ENCODE measurements around the gene GRK7.

GRK7 gene

DNA sequence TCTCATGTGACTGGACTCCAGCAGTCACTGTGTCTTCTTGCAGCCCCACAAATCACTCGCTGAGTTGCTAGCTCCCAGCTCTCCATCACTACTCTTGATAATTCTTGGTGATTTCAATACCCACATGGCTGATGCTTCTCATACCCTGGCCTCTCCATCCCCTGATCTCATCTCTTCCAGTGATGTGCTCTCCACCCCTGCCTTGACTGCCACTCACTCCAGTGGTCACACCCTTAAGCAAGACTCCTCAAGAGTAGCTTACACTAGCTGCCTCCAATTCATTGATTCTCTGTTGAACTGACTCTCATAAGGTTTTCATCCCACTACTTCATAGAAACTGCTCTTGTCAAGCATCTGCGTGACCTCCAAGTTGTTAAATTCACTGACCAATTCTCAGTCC is 837 bp downstream of the GRK7 start:
- Histone ChIP-seq H3K27me3 (ENCODE audit: insufficient read depth, low read depth, severe bottlenecking) (no peaks in the 10 kb centered on the region), H3K9me3 (ENCODE audit: severe bottlenecking) (no peaks in the 10 kb centered on the region), H3K27ac (no peak overlapping the region), H3K4me3 (ENCODE audit: low read depth, low read length) (no peak overlapping the region), H3K36me3 (no peaks in the 10 kb centered on the region)
- TF ChIP-seq, protein P1, sequence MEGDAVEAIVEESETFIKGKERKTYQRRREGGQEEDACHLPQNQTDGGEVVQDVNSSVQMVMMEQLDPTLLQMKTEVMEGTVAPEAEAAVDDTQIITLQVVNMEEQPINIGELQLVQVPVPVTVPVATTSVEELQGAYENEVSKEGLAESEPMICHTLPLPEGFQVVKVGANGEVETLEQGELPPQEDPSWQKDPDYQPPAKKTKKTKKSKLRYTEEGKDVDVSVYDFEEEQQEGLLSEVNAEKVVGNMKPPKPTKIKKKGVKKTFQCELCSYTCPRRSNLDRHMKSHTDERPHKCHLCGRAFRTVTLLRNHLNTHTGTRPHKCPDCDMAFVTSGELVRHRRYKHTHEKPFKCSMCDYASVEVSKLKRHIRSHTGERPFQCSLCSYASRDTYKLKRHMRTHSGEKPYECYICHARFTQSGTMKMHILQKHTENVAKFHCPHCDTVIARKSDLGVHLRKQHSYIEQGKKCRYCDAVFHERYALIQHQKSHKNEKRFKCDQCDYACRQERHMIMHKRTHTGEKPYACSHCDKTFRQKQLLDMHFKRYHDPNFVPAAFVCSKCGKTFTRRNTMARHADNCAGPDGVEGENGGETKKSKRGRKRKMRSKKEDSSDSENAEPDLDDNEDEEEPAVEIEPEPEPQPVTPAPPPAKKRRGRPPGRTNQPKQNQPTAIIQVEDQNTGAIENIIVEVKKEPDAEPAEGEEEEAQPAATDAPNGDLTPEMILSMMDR (IDR thresholded peaks at IDR 0.05; ENCODE audit: low read depth, low read length): no peak
- no peak for DNase-seq

DNA sequence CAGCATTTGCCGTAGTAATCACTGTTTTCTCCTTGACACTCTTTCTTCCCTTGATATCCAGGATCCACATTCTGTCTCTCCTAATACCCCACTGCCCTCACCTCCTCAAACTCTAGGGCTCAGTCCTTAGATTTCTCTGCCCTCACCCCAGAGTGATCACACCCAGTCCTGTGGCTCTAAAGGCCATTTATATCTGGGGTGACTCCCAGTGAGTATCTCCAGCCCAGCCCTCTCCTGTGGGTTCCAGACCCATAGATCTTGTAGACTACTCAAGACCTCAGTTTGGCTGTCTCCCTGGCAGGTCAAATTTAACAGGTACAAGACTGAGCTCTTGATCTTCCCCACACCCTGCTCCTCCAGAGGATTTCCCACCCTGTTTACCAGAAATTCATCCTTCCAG is 1.3 kb downstream of the GRK7 start:
- Histone ChIP-seq H3K27me3 (ENCODE audit: insufficient read depth, low read depth, severe bottlenecking) (no peaks in the 10 kb centered on the region), H3K27ac (no peak overlapping the region), H3K36me3 (no peaks in the 10 kb centered on the region), H3K9me3 (ENCODE audit: severe bottlenecking) (no peaks in the 10 kb centered on the region), H3K4me3 (ENCODE audit: low read depth, low read length) (no peak overlapping the region)
- no peak for DNase-seq
- TF ChIP-seq, protein P1 (IDR thresholded peaks at IDR 0.05; ENCODE audit: low read depth, low read length): no peak

DNA sequence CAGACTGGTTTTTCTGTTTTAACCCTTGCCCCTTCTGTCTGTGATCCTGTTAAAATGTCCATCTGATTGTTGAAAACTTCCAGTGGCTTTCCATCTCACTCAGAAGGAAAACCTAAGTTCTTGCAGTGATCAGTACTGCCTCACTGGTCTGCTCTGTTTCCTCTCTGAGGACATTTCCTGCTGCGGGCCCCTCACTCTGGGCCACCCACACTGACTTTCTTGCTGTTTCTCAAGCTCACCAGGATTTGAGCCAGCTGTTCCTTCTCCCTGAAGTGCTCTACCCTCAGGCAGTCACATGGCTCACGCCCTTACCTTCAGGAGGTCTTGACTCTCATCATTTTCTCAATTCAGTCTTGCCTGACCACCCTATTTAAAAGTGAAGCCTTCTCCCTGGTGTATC is 1.8 kb downstream of the GRK7 start:
- H3K27ac ChIP-seq: no peak overlapping the region
- no peak overlapping the region for H3K4me3 ChIP-seq (ENCODE audit: low read depth, low read length)
- TF ChIP-seq, protein P1 (IDR thresholded peaks at IDR 0.05; ENCODE audit: low read depth, low read length): no peak
- no peaks in the 10 kb centered on the region for H3K27me3 ChIP-seq (ENCODE audit: insufficient read depth, low read depth, severe bottlenecking)
- no peaks in the 10 kb centered on the region for H3K36me3 ChIP-seq
- DNase-seq: no peak
- no peaks in the 10 kb centered on the region for H3K9me3 ChIP-seq (ENCODE audit: severe bottlenecking)

DNA sequence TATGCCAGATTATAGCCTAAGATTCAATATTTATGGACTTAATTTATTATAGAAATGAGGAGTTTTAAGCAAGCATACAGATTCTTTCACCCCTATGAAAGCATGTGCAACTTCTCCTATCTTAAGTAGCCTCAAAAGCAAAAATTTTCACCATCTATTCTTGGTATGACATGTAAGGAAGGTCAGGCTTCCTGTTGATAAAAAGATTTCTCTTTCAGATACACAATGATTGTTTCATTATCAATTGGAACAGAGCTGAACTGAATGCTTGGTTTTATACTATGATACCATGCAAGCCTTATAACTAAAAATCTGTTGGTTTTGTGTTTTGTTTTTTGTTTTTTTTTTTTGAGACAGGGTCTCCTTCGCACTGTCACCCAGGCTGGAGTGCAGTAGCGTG is 3.9 kb downstream of the GRK7 start:
- TF ChIP-seq, protein P1 (IDR thresholded peaks at IDR 0.05; ENCODE audit: low read depth, low read length): no peak
- no peaks in the 10 kb centered on the region for H3K9me3 ChIP-seq (ENCODE audit: severe bottlenecking)
- H3K27ac ChIP-seq: no peak overlapping the region
- no peak overlapping the region for H3K4me3 ChIP-seq (ENCODE audit: low read depth, low read length)
- H3K27me3 ChIP-seq (ENCODE audit: insufficient read depth, low read depth, severe bottlenecking): no peaks in the 10 kb centered on the region
- no peaks in the 10 kb centered on the region for H3K36me3 ChIP-seq
- no peak for DNase-seq

DNA sequence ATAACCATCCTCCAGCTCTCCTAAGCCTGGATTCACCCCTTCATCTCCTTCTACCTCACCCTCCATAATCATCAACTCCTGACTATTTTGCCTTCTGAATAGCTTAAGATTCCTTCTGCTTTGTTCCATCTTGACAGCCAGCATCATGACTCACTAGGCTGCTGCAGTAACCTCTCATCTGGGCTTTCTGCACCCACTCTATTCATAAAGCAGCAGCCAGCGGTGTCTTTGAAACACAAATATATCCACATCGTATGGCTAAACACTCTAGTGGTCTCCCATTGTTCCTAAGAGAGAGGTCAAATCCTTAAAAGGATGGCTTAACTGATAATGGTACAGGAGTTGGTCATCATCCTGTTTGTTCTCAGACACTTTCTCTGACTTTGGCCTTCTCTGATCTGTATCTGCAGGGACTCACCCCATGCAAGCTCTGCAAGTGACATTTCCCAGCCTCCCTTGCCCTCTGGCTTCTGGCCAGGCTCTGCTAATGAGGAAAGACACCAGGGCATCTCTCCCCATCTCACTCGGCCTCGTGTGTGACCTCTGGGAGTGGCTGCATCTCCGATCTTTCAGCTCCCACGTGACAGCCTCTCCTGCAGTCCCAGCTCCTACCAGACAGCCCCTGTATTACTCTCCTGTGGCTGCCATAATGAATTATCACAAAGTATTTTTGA is 6.2 kb downstream of the GRK7 start:
- Histone ChIP-seq H3K27ac (no peak overlapping the region), H3K4me3 (ENCODE audit: low read depth, low read length) (no peak overlapping the region), H3K36me3 (no peaks in the 10 kb centered on the region), H3K9me3 (ENCODE audit: severe bottlenecking) (no peaks in the 10 kb centered on the region), H3K27me3 (ENCODE audit: insufficient read depth, low read depth, severe bottlenecking) (no peaks in the 10 kb centered on the region)
- TF ChIP-seq, protein P1 (IDR thresholded peaks at IDR 0.05; ENCODE audit: low read depth, low read length): no peak
- no peak for DNase-seq

DNA sequence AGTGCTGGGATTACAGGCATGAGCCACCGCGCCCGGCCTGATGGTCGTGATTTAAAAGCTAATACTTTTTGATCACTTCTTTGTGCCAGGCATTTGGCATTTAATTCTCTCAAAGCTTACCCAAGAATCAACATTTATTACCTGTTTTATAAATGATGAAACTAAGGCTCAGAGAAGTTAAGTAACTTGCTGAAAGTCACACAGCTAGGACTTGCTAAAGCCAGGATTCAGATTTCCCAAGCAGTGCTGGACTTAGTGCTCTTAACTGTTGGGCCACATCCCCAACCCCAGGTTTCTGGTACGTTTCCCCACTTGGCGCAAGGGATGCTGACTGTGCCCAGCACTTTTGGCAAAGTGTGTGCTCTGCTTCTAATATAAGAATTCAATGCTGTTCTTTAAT is 10.5 kb downstream of the GRK7 start:
- H3K36me3 ChIP-seq: no peaks in the 10 kb centered on the region
- no peak overlapping the region for H3K27ac ChIP-seq
- no peaks in the 10 kb centered on the region for H3K9me3 ChIP-seq (ENCODE audit: severe bottlenecking)
- no peak overlapping the region for H3K4me3 ChIP-seq (ENCODE audit: low read depth, low read length)
- no peaks in the 10 kb centered on the region for H3K27me3 ChIP-seq (ENCODE audit: insufficient read depth, low read depth, severe bottlenecking)
- TF ChIP-seq, protein P1 (IDR thresholded peaks at IDR 0.05; ENCODE audit: low read depth, low read length): no peak
- DNase-seq: no peak
